Liver (tissue), 9 donors: ENCODE measurements around the gene ZNF28. TPM values are rescaled to one million over a fixed set of nuclear protein-coding genes. Genes with fewer than 3 reads are reported as not detected.
A peak's percentile ranks its signal among the peaks of the same experiment; 100 is the strongest.
"Not testable (repeated sequence)": the region's sequence is repeated elsewhere in the genome, so short reads cannot be mapped to it uniquely, and the experiment has no call there.

ENCODE experiments used
- DNase-seq: peaks from one replicate; pipeline ENCODE4 v3.0.0-alpha.2; 2017; ENCODE audit warnings: low spot score
- H3K27ac ChIP-seq, 2 donors: one replicate each; pipeline ENCODE4 v1.7.0; 2013; ENCODE audit warnings: inconsistent platforms in 2 of 2, low read length in 2 of 2, control low read depth in 1 of 2, low read depth in 1 of 2, mild to moderate bottlenecking in 1 of 2
- H3K27me3 ChIP-seq, 4 donors: one replicate each; pipeline versions ENCODE4 v1.6.1 to v1.7.0; 2013; ENCODE audit warnings: low read length in 3 of 4, inconsistent platforms in 1 of 4, mild to moderate bottlenecking in 1 of 4, moderate library complexity in 1 of 4; ENCODE audit not compliant: control insufficient read depth in 4 of 4, insufficient read depth in 4 of 4
- H3K36me3 ChIP-seq, 4 donors: one replicate each; pipeline versions ENCODE4 v1.6.1 to v1.7.0; 2013; ENCODE audit warnings: low read length in 3 of 4, mild to moderate bottlenecking in 3 of 4, low read depth in 1 of 4, moderate library complexity in 1 of 4; ENCODE audit not compliant: control insufficient read depth in 4 of 4, insufficient read depth in 3 of 4
- H3K4me1 ChIP-seq, 4 donors: one replicate each; pipeline versions ENCODE4 v1.6.1 to v1.7.0; 2013; ENCODE audit warnings: low read length in 3 of 4, mild to moderate bottlenecking in 3 of 4, moderate library complexity in 1 of 4; ENCODE audit not compliant: control insufficient read depth in 4 of 4, insufficient read depth in 4 of 4
- H3K4me3 ChIP-seq, 3 donors: one replicate each; pipeline versions ENCODE4 v1.6.1 to v1.7.0; 2013; ENCODE audit warnings: low read length in 3 of 3, control low read depth in 1 of 3, low read depth in 1 of 3, mild to moderate bottlenecking in 1 of 3
- H3K9ac ChIP-seq, 2 donors: one replicate each; pipeline ENCODE4 v1.7.0; 2013; ENCODE audit warnings: low read length in 2 of 2, mild to moderate bottlenecking in 2 of 2, moderate library complexity in 2 of 2, control low read depth in 1 of 2, low read depth in 1 of 2
- H3K9me3 ChIP-seq, 4 donors: one replicate each; pipeline versions ENCODE4 v1.6.1 to v1.7.0; 2013; ENCODE audit warnings: low read length in 3 of 4; ENCODE audit not compliant: control insufficient read depth in 4 of 4
- EGR1 ChIP-seq, 2 donors: IDR thresholded peaks; 2 replicates each; pipeline ENCODE4 v1.6.1; 2016 to 2018; ENCODE audit warnings: antibody characterized with exemption in 2 of 2, low read depth in 2 of 2
- FOXA1 ChIP-seq: IDR thresholded peaks from 2 replicates; pipeline ENCODE4 v1.6.1; 2016; ENCODE audit warnings: antibody characterized with exemption
- FOXA2 ChIP-seq: IDR thresholded peaks from 2 replicates; pipeline ENCODE4 v1.6.1; 2016; ENCODE audit warnings: antibody characterized with exemption
- GABPA ChIP-seq, 2 donors: IDR thresholded peaks in 1 of 2; conservative IDR thresholded peaks in 1 of 2; 2 replicates each; pipeline ENCODE4 v1.6.1; 2016; ENCODE audit warnings: antibody characterized with exemption in 2 of 2, mild to moderate bottlenecking in 1 of 2, moderate library complexity in 1 of 2
- HNF4A ChIP-seq, 2 donors: conservative IDR thresholded peaks; 2 replicates each; pipeline ENCODE4 v1.6.1; 2016; ENCODE audit warnings: antibody characterized with exemption in 2 of 2, mild to moderate bottlenecking in 2 of 2
- HNF4G ChIP-seq: IDR thresholded peaks from 2 replicates; pipeline ENCODE4 v1.6.1; 2016; ENCODE audit warnings: antibody characterized with exemption
- JUND ChIP-seq, 2 donors: IDR thresholded peaks; 2 replicates each; pipeline ENCODE4 v1.6.1; 2016; ENCODE audit warnings: antibody characterized with exemption in 2 of 2
- NR2F2 ChIP-seq: IDR thresholded peaks from 2 replicates; pipeline ENCODE4 v1.6.1; 2016; ENCODE audit warnings: antibody characterized with exemption
- RXRA ChIP-seq, 2 donors: IDR thresholded peaks; 2 replicates each; pipeline ENCODE4 v1.6.1; 2017 to 2018; ENCODE audit warnings: antibody characterized with exemption in 2 of 2, mild to moderate bottlenecking in 1 of 2
- SP1 ChIP-seq: IDR thresholded peaks from 2 replicates; pipeline ENCODE4 v1.6.1; 2018; ENCODE audit warnings: antibody characterized with exemption, mild to moderate bottlenecking
- TAF1 ChIP-seq: conservative IDR thresholded peaks from 2 replicates; pipeline ENCODE4 v1.6.1; 2016; ENCODE audit warnings: antibody characterized with exemption, mild to moderate bottlenecking
- YY1 ChIP-seq: IDR thresholded peaks from 2 replicates; pipeline ENCODE4 v1.6.1; 2016; ENCODE audit warnings: antibody characterized with exemption, mild to moderate bottlenecking
- WGBS: extraction: QIAGEN DNeasy Blood & Tissue Kit; methylation state at CpG from one replicate; pipeline ENCODE4 v1.1.7; 2013; 5-methylcytosine and 5-hydroxymethylcytosine counted together
- polyA plus RNA-seq, 2 donors: library from polyadenylated mRNA; stranded (reverse) in 1 of 2; unstranded in 1 of 2; fragments of 200-250 nt in 1 of 2; fragments of >200 nt in 1 of 2; fragmentation: Nextera tagmentation in 1 of 2; extraction: Ambion mirVana in 1 of 2; gene quantifications; one replicate each; pipeline versions ENCODE4 v1.2.1 to v1.2.3, GENCODE V29; 2013 to 2015
- total RNA-seq, 2 donors: library from RNA; depleted of rRNA; stranded (reverse); fragments of >200 nt; gene quantifications; one replicate each; pipeline ENCODE4 v1.2.3, GENCODE V29; 2014
- TF ChIP-seq, protein P1 (sequence below): IDR thresholded peaks from 2 replicates; pipeline ENCODE4 v1.6.1; 2016; ENCODE audit warnings: antibody characterized with exemption
- TF ChIP-seq, protein P2 (sequence below): IDR thresholded peaks from 2 replicates; pipeline ENCODE4 v1.6.1; 2016; ENCODE audit warnings: antibody characterized with exemption
- TF ChIP-seq, protein P3 (sequence below): fragments of 150-350 bp; IDR thresholded peaks from 2 replicates; pipeline ENCODE4 v1.5.1; 2017; ENCODE audit warnings: improper control_type of control experiment, low read depth, low read length; ENCODE audit not compliant: missing input control
- TF ChIP-seq, protein P4 (sequence below): IDR thresholded peaks from 2 replicates; pipeline ENCODE4 v1.6.1; 2016; ENCODE audit warnings: antibody characterized with exemption
- donor health status: healthy.
- donor health status: healthy.
- donor health status: healthy.
- donor health status: healthy.
- donor health status: healthy.

ZNF28 gene
- total and polyA plus RNA-seq, 4 donors, result 1.0 to 11.5 (median 3.8) TPM

DNA sequence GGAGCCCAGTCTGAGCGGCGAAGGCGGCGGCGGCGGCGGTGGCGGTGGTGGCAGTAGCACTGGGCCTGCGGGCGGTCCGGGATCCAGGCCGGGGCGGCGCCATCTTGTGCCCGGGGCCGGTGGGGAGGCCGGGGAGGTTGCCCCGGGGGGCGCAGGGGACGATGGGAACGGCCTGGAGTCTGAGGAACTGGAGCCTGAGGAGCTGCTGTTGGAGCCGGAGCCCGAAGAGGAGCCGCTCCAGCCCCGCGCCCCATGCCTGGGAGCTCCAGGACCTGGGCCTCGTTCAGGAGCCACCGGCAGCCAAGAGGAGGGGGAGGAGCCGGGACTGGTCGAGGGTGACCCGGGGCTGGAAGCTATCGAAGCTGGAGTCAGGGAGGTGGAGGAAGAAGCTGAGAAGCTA lies 11.6 kb downstream of the ZNF28 start:
- TF ChIP-seq, protein P1, sequence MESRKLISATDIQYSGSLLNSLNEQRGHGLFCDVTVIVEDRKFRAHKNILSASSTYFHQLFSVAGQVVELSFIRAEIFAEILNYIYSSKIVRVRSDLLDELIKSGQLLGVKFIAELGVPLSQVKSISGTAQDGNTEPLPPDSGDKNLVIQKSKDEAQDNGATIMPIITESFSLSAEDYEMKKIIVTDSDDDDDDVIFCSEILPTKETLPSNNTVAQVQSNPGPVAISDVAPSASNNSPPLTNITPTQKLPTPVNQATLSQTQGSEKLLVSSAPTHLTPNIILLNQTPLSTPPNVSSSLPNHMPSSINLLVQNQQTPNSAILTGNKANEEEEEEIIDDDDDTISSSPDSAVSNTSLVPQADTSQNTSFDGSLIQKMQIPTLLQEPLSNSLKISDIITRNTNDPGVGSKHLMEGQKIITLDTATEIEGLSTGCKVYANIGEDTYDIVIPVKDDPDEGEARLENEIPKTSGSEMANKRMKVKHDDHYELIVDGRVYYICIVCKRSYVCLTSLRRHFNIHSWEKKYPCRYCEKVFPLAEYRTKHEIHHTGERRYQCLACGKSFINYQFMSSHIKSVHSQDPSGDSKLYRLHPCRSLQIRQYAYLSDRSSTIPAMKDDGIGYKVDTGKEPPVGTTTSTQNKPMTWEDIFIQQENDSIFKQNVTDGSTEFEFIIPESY, result no peak
- TF ChIP-seq JUND (IDR thresholded peaks at IDR 0.05) (no peak), FOXA1 (no peak), HNF4A (conservative IDR thresholded peaks at IDR 0.05) (no peak), FOXA2 (no peak), NR2F2 (no peak), HNF4G (no peak), EGR1 (IDR thresholded peaks at IDR 0.05; ENCODE audit: low read depth in 2 of 2) (no peak), GABPA (IDR thresholded peaks at IDR 0.05 in 1 of 2, conservative IDR thresholded peaks at IDR 0.05 in 1 of 2) (no peak), SP1 (no peak), YY1 (no peak), RXRA (IDR thresholded peaks at IDR 0.05) (no peak), TAF1 (no peak)
- TF ChIP-seq, protein P2, sequence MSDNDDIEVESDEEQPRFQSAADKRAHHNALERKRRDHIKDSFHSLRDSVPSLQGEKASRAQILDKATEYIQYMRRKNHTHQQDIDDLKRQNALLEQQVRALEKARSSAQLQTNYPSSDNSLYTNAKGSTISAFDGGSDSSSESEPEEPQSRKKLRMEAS, result no peak
- TF ChIP-seq, protein P3, sequence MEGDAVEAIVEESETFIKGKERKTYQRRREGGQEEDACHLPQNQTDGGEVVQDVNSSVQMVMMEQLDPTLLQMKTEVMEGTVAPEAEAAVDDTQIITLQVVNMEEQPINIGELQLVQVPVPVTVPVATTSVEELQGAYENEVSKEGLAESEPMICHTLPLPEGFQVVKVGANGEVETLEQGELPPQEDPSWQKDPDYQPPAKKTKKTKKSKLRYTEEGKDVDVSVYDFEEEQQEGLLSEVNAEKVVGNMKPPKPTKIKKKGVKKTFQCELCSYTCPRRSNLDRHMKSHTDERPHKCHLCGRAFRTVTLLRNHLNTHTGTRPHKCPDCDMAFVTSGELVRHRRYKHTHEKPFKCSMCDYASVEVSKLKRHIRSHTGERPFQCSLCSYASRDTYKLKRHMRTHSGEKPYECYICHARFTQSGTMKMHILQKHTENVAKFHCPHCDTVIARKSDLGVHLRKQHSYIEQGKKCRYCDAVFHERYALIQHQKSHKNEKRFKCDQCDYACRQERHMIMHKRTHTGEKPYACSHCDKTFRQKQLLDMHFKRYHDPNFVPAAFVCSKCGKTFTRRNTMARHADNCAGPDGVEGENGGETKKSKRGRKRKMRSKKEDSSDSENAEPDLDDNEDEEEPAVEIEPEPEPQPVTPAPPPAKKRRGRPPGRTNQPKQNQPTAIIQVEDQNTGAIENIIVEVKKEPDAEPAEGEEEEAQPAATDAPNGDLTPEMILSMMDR, result no peak
- TF ChIP-seq, protein P4, sequence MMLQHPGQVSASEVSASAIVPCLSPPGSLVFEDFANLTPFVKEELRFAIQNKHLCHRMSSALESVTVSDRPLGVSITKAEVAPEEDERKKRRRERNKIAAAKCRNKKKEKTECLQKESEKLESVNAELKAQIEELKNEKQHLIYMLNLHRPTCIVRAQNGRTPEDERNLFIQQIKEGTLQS, result no peak
- no peak for DNase-seq
- no peaks in the 10 kb centered on the region for H3K27me3 ChIP-seq
- H3K4me3 ChIP-seq, result peak overlapping the region in 1 of 3 donors; percentile 29
- no peak overlapping the region for H3K27ac ChIP-seq
- H3K36me3 ChIP-seq, result peaks cover 0 to 4% (median 3%) of the 10 kb centered on the region in 4 donors
- peaks cover 7 to 30% (median 20%) of the 10 kb centered on the region in 4 donors for H3K9me3 ChIP-seq
- H3K4me1 ChIP-seq, result no peaks in the 10 kb centered on the region
- no peak overlapping the region for H3K9ac ChIP-seq
- WGBS, result 98% methylated on average over 32 of the region's 32 CpGs

- peaks cover 38 to 81% (median 44%) of the 10 kb centered on the region in 4 donors for H3K9me3 ChIP-seq
- H3K4me1 ChIP-seq, H3K27ac ChIP-seq, H3K9ac ChIP-seq, H3K27me3 ChIP-seq, DNase-seq: not testable (repeated sequence)
- peak overlapping the region in 1 of 3 donors; percentile 12 for H3K4me3 ChIP-seq
- WGBS, result 97% methylated on average over 9 of the region's 9 CpGs
- peaks cover 4 to 12% (median 9%) of the 10 kb centered on the region in 4 donors for H3K36me3 ChIP-seq
Measured at GRCh38 chr19:52799950-52800640, 21.3 kb downstream of the ZNF28 start.
